Epithelial cell of umbilical artery (primary cell): ENCODE results near the gene C12orf50. TPM values are rescaled to one million over a fixed set of nuclear protein-coding genes. Genes with fewer than 3 reads are reported as not detected.

Source experiments
- total RNA-seq: library from RNA; depleted of rRNA; stranded (reverse); fragments of >200 nt; gene quantifications from 2 replicates; pipeline ENCODE4 v1.2.3, GENCODE V29; 2014

Gene C12orf50, protein sequence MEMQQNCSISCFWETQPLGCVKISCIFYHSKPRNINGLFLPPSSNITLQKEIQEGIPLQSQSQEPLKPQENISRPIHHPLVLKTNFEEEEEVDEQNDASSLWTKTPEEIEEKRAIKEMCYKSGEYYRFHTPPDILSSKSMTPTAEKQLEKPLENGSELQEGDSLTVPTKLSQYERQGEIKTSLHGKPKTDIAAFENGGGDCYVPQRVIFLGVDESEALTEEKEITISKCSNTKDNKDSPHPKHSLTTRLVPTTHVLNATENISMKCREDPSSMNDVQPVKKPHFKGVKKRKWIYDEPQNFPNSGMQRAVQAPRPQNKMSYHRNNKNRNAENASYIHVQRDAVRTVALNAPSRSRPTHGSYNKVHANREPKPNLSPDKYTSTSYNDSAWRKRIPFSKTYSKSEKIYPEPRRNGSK
- total RNA-seq = not detected in 2 replicates

DNA sequence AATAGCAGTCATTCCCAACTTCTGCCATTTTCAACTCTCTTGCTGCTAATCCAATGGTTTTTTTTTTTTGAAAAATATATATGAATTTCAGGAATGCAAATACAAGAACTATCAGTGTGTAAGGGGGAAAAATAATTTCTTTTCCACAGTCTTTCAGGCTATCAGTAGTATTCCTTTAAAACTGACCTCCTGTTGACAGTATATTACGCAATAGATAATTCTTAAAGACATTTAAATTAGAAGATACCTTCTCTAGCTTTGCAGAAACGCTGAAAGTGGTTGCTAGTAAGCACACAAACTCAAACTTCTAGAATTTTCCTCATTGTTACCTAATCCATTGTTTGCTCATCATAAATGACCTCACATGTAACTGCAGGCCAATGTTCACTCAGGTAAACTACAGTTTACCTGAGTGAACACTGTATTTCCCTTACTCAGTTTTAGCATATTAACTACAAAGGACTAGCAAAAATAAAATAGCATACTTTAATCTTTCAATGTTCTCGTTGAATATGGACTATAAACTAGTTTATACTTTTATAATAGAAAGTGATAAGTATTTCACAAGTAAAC is at the start of gene C12orf50:
Gene C12orf50, minus strand, starts transcription at position 309 of the 573 bp plus-strand sequence. CDS start 2,439 bp downstream, outside the sequence.

Other genes starting within 250 kb of the C12orf50 start
- gene CEP290, start 112.7 kb upstream of the C12orf50 start, total RNA-seq = 16.2 and 31.5 TPM in 2 replicates
- gene TMTC3, start 112.9 kb upstream of the C12orf50 start, total RNA-seq = 35.1 and 62.9 TPM in 2 replicates